Chondrocyte (in vitro differentiated cells): ENCODE results near the gene ELMO1. TPM values are rescaled to one million over a fixed set of nuclear protein-coding genes. Genes with fewer than 3 reads are reported as not detected.
A peak's percentile ranks its signal among the peaks of the same experiment; 100 is the strongest.

Experiments
- DNase-seq: peaks from one replicate; pipeline ENCODE4 v3.0.0; 2021; ENCODE audit warnings: mixed read lengths, low spot score
- H3K27ac Mint-ChIP-seq: one replicate; pipeline ENCODE4 v1.8.0; 2021; ENCODE audit warnings: mild to moderate bottlenecking, moderate library complexity, mixed read lengths; ENCODE audit not compliant: unreplicated experiment
- H3K27me3 Mint-ChIP-seq: 2 replicates; pipeline ENCODE4 v1.8.0; 2021; ENCODE audit warnings: low read depth, mixed read lengths
- H3K36me3 Mint-ChIP-seq: 2 replicates; pipeline ENCODE4 v1.8.0; 2021; ENCODE audit warnings: low read depth, mixed read lengths
- H3K4me1 Mint-ChIP-seq: 2 replicates; pipeline ENCODE4 v1.8.0; 2021; ENCODE audit warnings: low read depth, mild to moderate bottlenecking, mixed read lengths
- H3K4me3 Mint-ChIP-seq: one replicate; pipeline ENCODE4 v1.8.0; 2021; ENCODE audit warnings: mild to moderate bottlenecking, moderate library complexity, mixed read lengths; ENCODE audit not compliant: unreplicated experiment
- H3K9me3 Mint-ChIP-seq: 2 replicates; pipeline ENCODE4 v1.8.0; 2021; ENCODE audit warnings: low read depth, mixed read lengths
- total RNA-seq: library from RNA; stranded (reverse); gene quantifications from 3 replicates; pipeline ENCODE4 v1.2.1, GENCODE V29; 2021
- TF ChIP-seq, protein P1 (sequence below): fragments of 200-600 bp; sonication (generic); IDR thresholded peaks from 2 replicates; pipeline ENCODE4 v1.5.0; 2021; ENCODE audit warnings: antibody characterized with exemption, mild to moderate bottlenecking, moderate library complexity

ELMO1 gene
- total RNA-seq, 1 donor from 2014 or later = 0.42 TPM

GRCh38 chr7:37212556-37212955, 236.1 kb downstream of the ELMO1 start:
- no peaks in the 10 kb centered on the region for H3K36me3 Mint-ChIP-seq
- DNase-seq = no peak
- no peak overlapping the region for H3K4me3 Mint-ChIP-seq
- H3K27me3 Mint-ChIP-seq = peaks cover 9% of the 10 kb centered on the region
- H3K27ac Mint-ChIP-seq = no peak overlapping the region
- TF ChIP-seq, protein P1, sequence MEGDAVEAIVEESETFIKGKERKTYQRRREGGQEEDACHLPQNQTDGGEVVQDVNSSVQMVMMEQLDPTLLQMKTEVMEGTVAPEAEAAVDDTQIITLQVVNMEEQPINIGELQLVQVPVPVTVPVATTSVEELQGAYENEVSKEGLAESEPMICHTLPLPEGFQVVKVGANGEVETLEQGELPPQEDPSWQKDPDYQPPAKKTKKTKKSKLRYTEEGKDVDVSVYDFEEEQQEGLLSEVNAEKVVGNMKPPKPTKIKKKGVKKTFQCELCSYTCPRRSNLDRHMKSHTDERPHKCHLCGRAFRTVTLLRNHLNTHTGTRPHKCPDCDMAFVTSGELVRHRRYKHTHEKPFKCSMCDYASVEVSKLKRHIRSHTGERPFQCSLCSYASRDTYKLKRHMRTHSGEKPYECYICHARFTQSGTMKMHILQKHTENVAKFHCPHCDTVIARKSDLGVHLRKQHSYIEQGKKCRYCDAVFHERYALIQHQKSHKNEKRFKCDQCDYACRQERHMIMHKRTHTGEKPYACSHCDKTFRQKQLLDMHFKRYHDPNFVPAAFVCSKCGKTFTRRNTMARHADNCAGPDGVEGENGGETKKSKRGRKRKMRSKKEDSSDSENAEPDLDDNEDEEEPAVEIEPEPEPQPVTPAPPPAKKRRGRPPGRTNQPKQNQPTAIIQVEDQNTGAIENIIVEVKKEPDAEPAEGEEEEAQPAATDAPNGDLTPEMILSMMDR = no peak
- no peaks in the 10 kb centered on the region for H3K9me3 Mint-ChIP-seq
- H3K4me1 Mint-ChIP-seq = peaks cover 21% of the 10 kb centered on the region

DNA sequence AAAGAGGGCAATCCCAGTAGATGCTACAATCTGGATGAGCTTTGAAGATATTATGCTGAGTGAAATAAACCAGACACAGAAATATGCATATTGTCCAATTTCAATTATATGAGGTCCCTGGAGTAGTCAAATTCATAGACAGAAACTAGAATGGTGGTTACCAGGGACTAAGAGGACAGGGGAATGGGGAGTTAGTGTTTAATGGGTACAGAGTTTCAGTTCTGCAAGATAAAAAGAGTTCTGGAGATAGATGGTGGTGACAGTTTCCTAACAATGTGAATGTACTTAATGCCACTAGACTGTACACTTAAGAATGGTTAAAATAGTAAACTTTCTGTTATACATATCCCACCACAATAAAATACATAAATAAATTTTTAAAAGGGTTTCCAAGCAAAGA, 236.6 kb downstream of the ELMO1 start:
- Mint-ChIP-seq H3K4me3 (no peak overlapping the region), H3K36me3 (no peaks in the 10 kb centered on the region), H3K27ac (no peak overlapping the region), H3K4me1 (peaks cover 21% of the 10 kb centered on the region), H3K9me3 (no peaks in the 10 kb centered on the region), H3K27me3 (peaks cover 9% of the 10 kb centered on the region)
- DNase-seq = no peak
- TF ChIP-seq, protein P1 = no peak

- Mint-ChIP-seq H3K4me1 (peaks cover 21% of the 10 kb centered on the region), H3K4me3 (no peak overlapping the region), H3K9me3 (no peaks in the 10 kb centered on the region), H3K27ac (no peak overlapping the region), H3K27me3 (peaks cover 9% of the 10 kb centered on the region), H3K36me3 (no peaks in the 10 kb centered on the region)
- TF ChIP-seq, protein P1 = no peak
- DNase-seq = no peak
Observed at GRCh38 chr7:37211097-37211880, 237.4 kb downstream of the ELMO1 start.

GRCh38 chr7:37209195-37209594, 239.5 kb downstream of the ELMO1 start:
- H3K4me3 Mint-ChIP-seq = no peak overlapping the region
- peaks cover 4% of the 10 kb centered on the region for H3K27me3 Mint-ChIP-seq
- H3K9me3 Mint-ChIP-seq = no peaks in the 10 kb centered on the region
- peaks cover 21% of the 10 kb centered on the region for H3K4me1 Mint-ChIP-seq
- peak overlapping the region; percentile 68 for H3K27ac Mint-ChIP-seq
- TF ChIP-seq, protein P1 = no peak
- DNase-seq = no peak
- H3K36me3 Mint-ChIP-seq = no peaks in the 10 kb centered on the region

- Mint-ChIP-seq H3K27me3 (peaks cover 6% of the 10 kb centered on the region), H3K9me3 (no peaks in the 10 kb centered on the region), H3K27ac (peak overlapping the region; percentile 68), H3K4me1 (peaks cover 21% of the 10 kb centered on the region), H3K36me3 (no peaks in the 10 kb centered on the region), H3K4me3 (no peak overlapping the region)
- TF ChIP-seq, protein P1 = peak; percentile 86
- DNase-seq = no peak
Observed at GRCh38 chr7:37208528-37208927, 240.1 kb downstream of the ELMO1 start.
